Fibroblast of lung (primary cell): ENCODE results near the gene PSMB8.
A peak's percentile ranks its signal among the peaks of the same experiment; 100 is the strongest.

Experiments
- EZH2 ChIP-seq: IDR thresholded peaks from 2 replicates; pipeline ENCODE4 v1.5.1; 2012; ENCODE audit warnings: low read length, control low read depth, mild to moderate bottlenecking; ENCODE audit errors: missing control alignments
- TF ChIP-seq, protein P1 (sequence below), 2 donors: IDR thresholded peaks in 1 of 2; conservative IDR thresholded peaks in 1 of 2; 1 replicate in 1 of 2; 2 replicates in 1 of 2; pipeline ENCODE4 v1.5.1; 2011 to 2012; ENCODE audit warnings: low read length in 2 of 2, control low read depth in 1 of 2, inconsistent platforms in 1 of 2, low read depth in 1 of 2, mild to moderate bottlenecking in 1 of 2

DNA sequence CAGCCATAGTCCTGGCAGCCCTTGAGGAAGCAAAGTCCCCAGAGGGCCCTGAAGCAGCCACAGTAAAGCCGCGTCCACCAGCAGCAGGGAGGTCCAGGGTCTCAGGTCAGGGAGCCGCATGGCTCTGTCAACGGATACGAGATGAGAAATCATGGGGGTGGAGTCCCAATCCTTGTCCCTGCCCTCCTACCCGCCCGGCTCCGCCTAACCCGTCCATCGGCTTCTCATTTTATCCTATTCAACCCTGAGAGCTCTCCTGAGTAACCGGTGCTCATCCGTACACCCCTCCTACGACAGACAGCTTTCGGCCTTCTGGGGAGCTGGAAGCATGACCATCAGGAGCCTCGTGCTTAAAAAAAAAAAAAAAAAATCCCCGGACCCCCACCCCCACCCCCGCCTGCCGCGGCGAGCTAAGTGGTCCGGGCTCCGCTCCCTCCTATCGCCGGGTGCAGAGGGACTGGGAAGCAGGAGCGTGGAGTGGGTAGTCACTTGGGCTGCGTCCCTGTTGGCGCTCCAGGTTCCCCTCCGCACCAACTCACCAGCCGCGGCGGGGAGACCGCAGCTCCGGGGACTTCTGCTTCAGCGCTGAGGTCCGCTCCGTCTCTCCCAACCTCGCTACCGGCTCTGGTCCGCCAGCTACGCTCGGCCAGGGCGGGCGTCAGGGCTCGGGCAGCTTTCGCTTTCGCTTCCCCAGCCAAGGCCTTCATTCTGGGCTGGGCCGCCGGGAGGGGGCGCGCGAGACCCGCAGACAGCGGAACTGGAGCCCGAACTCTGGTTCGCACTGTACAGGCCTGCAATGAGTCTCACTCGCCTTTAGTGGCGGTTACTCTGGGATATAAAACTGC is 5.5 kb downstream of the PSMB8 start, which contains the start of gene TAP2:
- TF ChIP-seq, protein P1, sequence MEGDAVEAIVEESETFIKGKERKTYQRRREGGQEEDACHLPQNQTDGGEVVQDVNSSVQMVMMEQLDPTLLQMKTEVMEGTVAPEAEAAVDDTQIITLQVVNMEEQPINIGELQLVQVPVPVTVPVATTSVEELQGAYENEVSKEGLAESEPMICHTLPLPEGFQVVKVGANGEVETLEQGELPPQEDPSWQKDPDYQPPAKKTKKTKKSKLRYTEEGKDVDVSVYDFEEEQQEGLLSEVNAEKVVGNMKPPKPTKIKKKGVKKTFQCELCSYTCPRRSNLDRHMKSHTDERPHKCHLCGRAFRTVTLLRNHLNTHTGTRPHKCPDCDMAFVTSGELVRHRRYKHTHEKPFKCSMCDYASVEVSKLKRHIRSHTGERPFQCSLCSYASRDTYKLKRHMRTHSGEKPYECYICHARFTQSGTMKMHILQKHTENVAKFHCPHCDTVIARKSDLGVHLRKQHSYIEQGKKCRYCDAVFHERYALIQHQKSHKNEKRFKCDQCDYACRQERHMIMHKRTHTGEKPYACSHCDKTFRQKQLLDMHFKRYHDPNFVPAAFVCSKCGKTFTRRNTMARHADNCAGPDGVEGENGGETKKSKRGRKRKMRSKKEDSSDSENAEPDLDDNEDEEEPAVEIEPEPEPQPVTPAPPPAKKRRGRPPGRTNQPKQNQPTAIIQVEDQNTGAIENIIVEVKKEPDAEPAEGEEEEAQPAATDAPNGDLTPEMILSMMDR (conservative IDR thresholded peaks at IDR 0.05 in 1 of 2, IDR thresholded peaks at IDR 0.05 in 1 of 2; ENCODE audit: low read depth in 1 of 2, low read length in 2 of 2), result peak; percentile 88 to 94
- TF ChIP-seq EZH2, result no peak
